GM18909 (cell line): ENCODE measurements around the gene BACE1.

Experiments used
- ATAC-seq: cut with Tn5 transposase; IDR thresholded peaks from one replicate; pipeline ENCODE4 v1.9.1; 2021; ENCODE audit warnings: mild to moderate bottlenecking; ENCODE audit not compliant: unreplicated experiment, poor library complexity

Gene BACE1

DNA sequence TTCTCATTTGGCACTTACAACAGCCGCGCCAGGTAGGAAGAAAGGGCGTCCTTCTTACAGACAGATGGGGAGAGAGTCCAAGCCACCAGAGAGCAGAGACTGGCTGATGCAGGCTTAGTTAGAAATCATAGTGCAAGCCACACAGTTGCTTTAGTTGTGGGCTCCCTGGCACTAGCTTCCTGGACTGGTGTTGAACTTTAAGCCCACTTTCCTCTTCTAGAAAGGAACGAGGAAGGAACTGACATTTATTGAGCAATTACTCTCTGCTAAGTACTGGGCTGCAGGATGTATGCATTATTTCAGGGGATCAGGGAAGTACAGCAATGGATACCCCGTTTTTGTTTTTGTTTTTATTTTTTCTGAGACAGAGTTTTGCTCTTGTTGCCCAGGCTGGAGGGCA, 3.0 kb downstream of the BACE1 start:
- no peak for ATAC-seq

- ATAC-seq, result no peak
Observed at GRCh38 chr11:117309310-117309709, 6.7 kb downstream of the BACE1 start.

GRCh38 chr11:117305145-117305544, 10.9 kb downstream of the BACE1 start:
- ATAC-seq, result no peak

GRCh38 chr11:117303646-117304315, 12.3 kb downstream of the BACE1 start:
- ATAC-seq, result no peak

- ATAC-seq, result no peak
Observed at GRCh38 chr11:117303101-117303500, 13.0 kb downstream of the BACE1 start.

DNA sequence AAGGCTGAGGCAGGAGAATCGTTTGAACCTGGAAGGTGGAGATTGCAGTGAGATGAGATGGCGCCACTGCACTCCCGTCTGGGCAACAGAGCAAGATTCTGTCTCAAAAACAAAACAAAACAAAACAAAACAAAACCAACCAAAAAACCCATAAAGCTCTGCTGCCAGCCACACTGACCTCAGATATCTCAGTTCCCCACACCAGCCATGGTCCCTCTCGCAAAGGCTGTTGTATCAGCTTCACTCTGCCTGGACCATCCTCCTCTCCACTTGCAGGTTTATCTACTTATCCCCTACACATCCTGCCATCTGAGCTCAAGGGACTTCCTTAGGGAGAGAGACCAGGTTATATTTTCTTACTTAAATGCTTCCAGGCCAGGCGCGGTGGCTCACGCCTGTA, 13.8 kb downstream of the BACE1 start:
- ATAC-seq, result no peak

DNA sequence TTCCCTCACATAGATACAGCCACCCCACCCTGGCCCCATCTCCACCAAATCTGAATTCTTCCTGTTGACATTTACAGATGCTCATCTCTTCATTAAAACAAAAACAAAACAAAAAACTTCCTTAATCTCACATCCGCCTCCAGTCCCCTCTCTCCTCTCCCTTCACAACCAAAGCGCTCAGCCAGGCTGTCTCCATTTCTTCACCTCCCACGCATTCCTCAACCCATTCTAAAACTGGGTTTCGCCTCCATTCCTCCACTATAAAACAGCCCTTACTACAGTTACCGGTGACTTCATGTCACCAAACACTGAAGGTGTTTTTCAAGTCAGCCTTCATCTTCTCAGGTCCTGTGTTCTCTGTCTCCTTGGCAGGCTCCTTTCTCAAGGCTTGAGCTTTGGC, 15.3 kb downstream of the BACE1 start:
- ATAC-seq, result no peak

DNA sequence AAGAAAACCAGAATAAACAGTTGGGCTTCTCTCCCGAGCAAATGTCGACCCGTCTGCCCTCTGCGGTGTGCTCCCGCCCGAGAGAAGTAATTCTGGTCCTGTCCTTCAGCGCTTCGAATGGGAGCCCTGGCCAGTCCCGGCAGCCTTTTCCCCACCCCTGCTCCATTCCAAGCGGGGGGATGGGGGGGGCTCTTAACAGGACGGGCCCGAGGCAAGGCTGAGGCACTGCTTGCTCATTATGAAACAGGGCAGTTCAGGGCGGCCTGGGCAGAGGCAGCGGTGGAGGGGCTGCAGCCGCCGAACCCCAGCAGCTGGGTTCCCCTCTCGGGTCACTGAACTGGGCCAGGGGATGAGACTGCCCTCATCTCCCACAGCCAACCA, 15.8 kb downstream of the BACE1 start:
- ATAC-seq, result no peak

GRCh38 chr11:117299351-117300282, 16.4 kb downstream of the BACE1 start:
- no peak for ATAC-seq

GRCh38 chr11:117298195-117298594, 17.9 kb downstream of the BACE1 start:
- no peak for ATAC-seq

- ATAC-seq, result no peak
Observed at GRCh38 chr11:117296881-117297280, 19.2 kb downstream of the BACE1 start.

DNA sequence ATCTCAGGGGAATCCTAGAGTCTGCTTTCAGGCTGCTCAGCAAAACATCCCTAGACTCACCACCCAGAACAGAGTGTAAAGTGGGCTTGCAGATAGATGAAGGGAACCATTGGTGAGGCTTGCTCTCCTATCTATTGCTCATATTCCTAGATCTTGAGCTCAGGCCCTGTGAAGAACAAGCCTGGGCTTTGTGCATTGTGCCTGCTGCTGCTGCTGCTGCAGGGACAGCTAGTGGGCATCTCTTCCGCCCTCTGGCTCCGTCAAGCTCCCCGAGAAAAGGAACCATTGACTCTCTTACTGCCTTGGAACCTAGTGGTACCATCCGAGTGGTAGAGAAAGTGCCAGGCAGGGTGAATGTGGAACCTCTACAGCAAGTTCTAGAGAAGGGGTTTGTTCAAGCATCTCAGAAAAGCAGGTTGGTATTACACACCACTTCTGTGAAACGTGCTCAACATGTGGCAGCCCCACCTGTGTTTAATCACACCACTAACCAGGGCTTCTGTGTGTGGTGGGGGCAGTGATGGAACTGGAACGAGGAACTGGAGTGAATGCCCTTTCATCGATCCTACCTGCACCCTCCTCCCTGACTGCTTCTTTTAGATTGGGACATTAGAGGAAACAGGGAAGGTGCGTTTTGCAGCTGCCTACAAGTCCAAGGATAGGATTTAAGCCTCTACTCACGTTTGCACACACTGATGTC, 20.5 kb downstream of the BACE1 start:
- no peak for ATAC-seq

- no peak for ATAC-seq
Observed at GRCh38 chr11:117292616-117293015, 23.4 kb downstream of the BACE1 start.

GRCh38 chr11:117290809-117291396, 25.2 kb downstream of the BACE1 start, which contains the start of gene BACE1-AS:
BACE1-AS (plus strand) TSS chr11:117291346.
- ATAC-seq, result no peak

GRCh38 chr11:117289795-117290194, 26.3 kb downstream of the BACE1 start:
- no peak for ATAC-seq

DNA sequence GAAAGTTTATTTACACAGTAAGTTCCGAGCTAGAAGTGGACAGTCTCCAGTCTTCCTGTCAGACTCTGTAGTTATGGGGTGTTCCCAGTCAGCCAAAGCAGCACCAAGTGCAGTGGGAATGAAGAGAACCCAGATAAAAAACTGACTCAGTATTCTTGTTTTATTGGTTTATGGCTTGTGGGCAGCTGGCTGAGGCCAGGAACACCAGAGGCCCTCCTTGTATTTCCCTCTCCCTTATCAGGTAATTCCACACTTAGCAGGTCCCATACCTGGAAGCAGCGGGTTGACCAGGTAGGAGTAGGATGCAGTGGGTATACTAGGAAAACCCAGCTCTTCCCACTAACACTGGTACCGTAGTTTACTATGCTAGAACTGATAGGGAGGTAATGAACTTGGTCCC, 28.4 kb downstream of the BACE1 start:
- ATAC-seq, result no peak

GRCh38 chr11:117286588-117286987, 29.5 kb downstream of the BACE1 start:
- ATAC-seq, result no peak

DNA sequence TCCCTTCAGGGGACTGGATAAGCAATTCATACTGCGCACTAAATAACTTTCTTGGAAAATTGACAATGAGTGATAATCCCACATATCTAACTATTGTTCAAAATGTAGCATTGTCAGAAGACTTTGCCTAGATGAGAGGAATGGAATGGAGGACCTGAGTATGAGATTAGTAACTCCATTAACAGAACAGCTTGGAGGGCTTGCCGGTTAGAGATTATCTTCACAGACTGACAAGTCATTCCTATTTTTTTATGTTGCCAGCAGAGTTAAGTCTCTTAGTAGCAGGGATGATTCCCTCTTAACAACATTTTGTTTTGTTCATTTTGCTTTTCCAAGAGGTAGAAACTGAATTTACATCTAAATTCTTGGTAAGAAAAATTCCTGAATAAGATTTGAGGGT, 32.0 kb downstream of the BACE1 start:
- no peak for ATAC-seq

GRCh38 chr11:117282956-117283355, 33.1 kb downstream of the BACE1 start:
- no peak for ATAC-seq

- no peak for ATAC-seq
Observed at GRCh38 chr11:117281869-117282268, 34.2 kb downstream of the BACE1 start.

- ATAC-seq, result no peak
Observed at GRCh38 chr11:117281159-117281558, 34.9 kb downstream of the BACE1 start.
